Esophagus muscularis mucosa (tissue), 4 donors: ENCODE data around the gene AFTPH.

ENCODE experiments used
- CTCF ChIP-seq, 3 experiments: fragments of 200-600 bp in 2 of 3; fragments of 450-650 bp in 1 of 3; sonication (generic) in 2 of 3; IDR thresholded peaks; one replicate each; pipeline ENCODE4 v1.5.1; 2017 to 2019; ENCODE audit warnings: antibody characterized with exemption in 3 of 3, mild to moderate bottlenecking in 2 of 3, moderate library complexity in 1 of 3
- EP300 ChIP-seq: sonication (generic); formaldehyde crosslinking; IDR thresholded peaks from one replicate; pipeline ENCODE4 v1.6.1; 2017; ENCODE audit warnings: antibody characterized with exemption
- POLR2A ChIP-seq: fragments of 450-650 bp; IDR thresholded peaks from one replicate; pipeline ENCODE4 v1.6.1; 2017; ENCODE audit warnings: antibody characterized with exemption, moderate library complexity, mild to moderate bottlenecking, low read depth
- POLR2AphosphoS5 ChIP-seq, 2 donors: sonication (generic); formaldehyde crosslinking; IDR thresholded peaks; one replicate each; pipeline ENCODE4 v1.6.1; 2017; ENCODE audit warnings: antibody characterized with exemption in 2 of 2

GRCh38 chr2:64586054-64586453 is 61.9 kb downstream of the AFTPH start:
- no peak for TF ChIP-seq EP300
- TF ChIP-seq POLR2A = no peak
- TF ChIP-seq CTCF (IDR thresholded peaks at IDR 0.05) = no peak
- no peak for TF ChIP-seq POLR2AphosphoS5 (IDR thresholded peaks at IDR 0.05)
